AG04450 (cell line): ENCODE data around the gene CPNE2. TPM values are rescaled to one million over a fixed set of nuclear protein-coding genes. Genes with fewer than 3 reads are reported as not detected.

Experiments
- CTCF ChIA-PET: fragments of 300-600, 350-600 bp; formaldehyde crosslinking; extraction: SDS; loops from one replicate; lab custom pipeline; 2022; ENCODE audit warnings: antibody characterized with exemption, inconsistent platforms; lab: Charles Lee
- POLR2A ChIA-PET: fragments of 350-600 bp; formaldehyde crosslinking; extraction: SDS; loops from one replicate; lab custom pipeline; 2021; ENCODE audit warnings: antibody characterized with exemption, inconsistent platforms; lab: Yijun Ruan, JAX
- DNase-seq: peaks from one replicate; pipeline ENCODE4 v3.0.0-alpha.2; 2011; ENCODE audit warnings: low read depth, low spot score
- H3K27ac ChIP-seq: one replicate; pipeline ENCODE4 v1.5.1; 2012; ENCODE audit warnings: low read depth, low read length, control low read depth
- H3K27me3 ChIP-seq: one replicate; pipeline ENCODE4 v1.6.0; 2012; ENCODE audit warnings: low read length; ENCODE audit not compliant: control insufficient read depth, insufficient read depth
- H3K4me3 ChIP-seq: 2 replicates; pipeline ENCODE4 v1.5.1; 2011; ENCODE audit warnings: mild to moderate bottlenecking, low read depth, low read length, control low read depth
- H3K9me3 ChIP-seq: 2 replicates; pipeline ENCODE4 v1.5.1; 2012; ENCODE audit warnings: low read length; ENCODE audit not compliant: control insufficient read depth, insufficient read depth
- polyA plus RNA-seq: library from polyadenylated mRNA; depleted of rRNA; stranded (reverse); fragments of >200 nt; gene quantifications from 2 replicates; pipeline ENCODE4 v1.2.3, GENCODE V29; 2011
- TF ChIP-seq, protein P1 (sequence below): IDR thresholded peaks from 2 replicates; pipeline ENCODE4 v1.5.1; 2011; ENCODE audit warnings: low read depth, low read length, control low read depth, inconsistent platforms

Gene CPNE2
- polyA plus RNA-seq, 1 experiment, result 26.2 TPM

DNA sequence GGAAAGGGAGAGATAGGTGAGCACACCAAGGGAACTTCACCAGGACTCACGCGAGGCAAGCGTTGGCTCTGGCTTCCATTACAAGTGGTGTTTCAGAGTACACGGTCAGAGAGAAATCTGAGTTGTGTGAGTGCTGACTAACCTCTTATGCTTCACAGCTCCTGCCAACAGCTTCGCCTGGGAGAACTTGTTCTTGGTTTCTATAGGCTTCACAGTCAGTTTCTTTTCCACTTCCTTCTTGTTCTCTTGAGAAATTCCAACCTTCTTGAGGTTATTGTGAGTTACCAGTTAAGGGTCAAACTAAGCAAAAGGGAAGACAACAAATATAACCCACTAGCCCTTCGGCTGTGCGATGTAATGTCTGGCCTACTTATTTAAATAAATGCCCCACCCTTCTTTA lies 74.6 kb downstream of the CPNE2 start:
- no peaks in the 10 kb centered on the region for H3K9me3 ChIP-seq
- ChIA-PET CTCF (interaction anchor here (1.4 to 1.7 kb wide), 2 partner anchors 83 to 299 kb away, joined by 4 to 10 read pairs; no protein-coding TSS in a partner anchor), POLR2A (no interaction called here)
- H3K27me3 ChIP-seq, result no peaks in the 10 kb centered on the region
- H3K27ac ChIP-seq, result no peak overlapping the region
- no peak overlapping the region for H3K4me3 ChIP-seq
- TF ChIP-seq, protein P1, sequence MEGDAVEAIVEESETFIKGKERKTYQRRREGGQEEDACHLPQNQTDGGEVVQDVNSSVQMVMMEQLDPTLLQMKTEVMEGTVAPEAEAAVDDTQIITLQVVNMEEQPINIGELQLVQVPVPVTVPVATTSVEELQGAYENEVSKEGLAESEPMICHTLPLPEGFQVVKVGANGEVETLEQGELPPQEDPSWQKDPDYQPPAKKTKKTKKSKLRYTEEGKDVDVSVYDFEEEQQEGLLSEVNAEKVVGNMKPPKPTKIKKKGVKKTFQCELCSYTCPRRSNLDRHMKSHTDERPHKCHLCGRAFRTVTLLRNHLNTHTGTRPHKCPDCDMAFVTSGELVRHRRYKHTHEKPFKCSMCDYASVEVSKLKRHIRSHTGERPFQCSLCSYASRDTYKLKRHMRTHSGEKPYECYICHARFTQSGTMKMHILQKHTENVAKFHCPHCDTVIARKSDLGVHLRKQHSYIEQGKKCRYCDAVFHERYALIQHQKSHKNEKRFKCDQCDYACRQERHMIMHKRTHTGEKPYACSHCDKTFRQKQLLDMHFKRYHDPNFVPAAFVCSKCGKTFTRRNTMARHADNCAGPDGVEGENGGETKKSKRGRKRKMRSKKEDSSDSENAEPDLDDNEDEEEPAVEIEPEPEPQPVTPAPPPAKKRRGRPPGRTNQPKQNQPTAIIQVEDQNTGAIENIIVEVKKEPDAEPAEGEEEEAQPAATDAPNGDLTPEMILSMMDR, result no peak
- no peak for DNase-seq

- no peak overlapping the region for H3K4me3 ChIP-seq
- ChIA-PET CTCF (interaction anchor here (0.6 to 1.7 kb wide), 10 partner anchors 9 to 300 kb away, joined by 3 to 13 read pairs (median 4); no protein-coding TSS in a partner anchor), POLR2A (no interaction called here)
- TF ChIP-seq, protein P1, result no peak
- no peak for DNase-seq
- no peaks in the 10 kb centered on the region for H3K9me3 ChIP-seq
- no peaks in the 10 kb centered on the region for H3K27me3 ChIP-seq
- H3K27ac ChIP-seq, result no peak overlapping the region
These were observed 75.2 kb downstream of the CPNE2 start for GRCh38 chr16:57167538-57167937.

DNA sequence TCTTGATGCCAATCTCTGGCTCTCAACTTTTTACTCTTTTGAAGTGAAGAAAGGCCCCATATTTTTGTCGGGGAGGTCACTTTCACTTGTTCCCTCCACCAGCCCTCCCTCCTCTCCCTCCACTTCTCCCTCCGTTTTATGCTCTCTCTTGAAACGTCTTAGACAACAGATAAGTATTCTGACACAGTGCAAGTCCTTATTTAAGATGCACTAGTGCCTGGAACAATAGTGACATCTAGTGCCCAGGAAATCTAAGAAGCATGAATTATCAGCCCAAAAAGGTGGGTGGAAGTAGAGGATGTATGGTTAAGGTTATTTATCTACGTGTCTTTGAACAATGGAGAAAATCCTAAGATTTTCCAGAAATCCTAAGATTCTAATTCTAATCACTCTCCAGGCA lies 75.6 kb downstream of the CPNE2 start:
- ChIA-PET POLR2A (no interaction called here), CTCF (interaction anchor here (0.6 to 1.0 kb wide), 10 partner anchors 10 to 244 kb away, joined by 3 to 13 read pairs (median 3); no protein-coding TSS in a partner anchor)
- DNase-seq, result peak; percentile 29

GRCh38 chr16:57169327-57169726 lies 76.9 kb downstream of the CPNE2 start:
- Histone ChIP-seq H3K27ac (no peak overlapping the region), H3K27me3 (no peaks in the 10 kb centered on the region), H3K9me3 (no peaks in the 10 kb centered on the region), H3K4me3 (no peak overlapping the region)
- POLR2A ChIA-PET, result no interaction called here
- CTCF ChIA-PET, result interaction anchor here (0.7 to 3.1 kb wide), 4 partner anchors 59 to 90 kb away, joined by 3 to 26 read pairs (median 11); partner anchors contain the start of gene CPNE2
- no peak for DNase-seq
- TF ChIP-seq, protein P1, result no peak

More for the DNA sequence above, 75.6 kb downstream of the CPNE2 start:
- no peak overlapping the region for H3K4me3 ChIP-seq
- no peaks in the 10 kb centered on the region for H3K27me3 ChIP-seq
- no peaks in the 10 kb centered on the region for H3K9me3 ChIP-seq
- TF ChIP-seq, protein P1, result peak; percentile 83
- H3K27ac ChIP-seq, result no peak overlapping the region

DNA sequence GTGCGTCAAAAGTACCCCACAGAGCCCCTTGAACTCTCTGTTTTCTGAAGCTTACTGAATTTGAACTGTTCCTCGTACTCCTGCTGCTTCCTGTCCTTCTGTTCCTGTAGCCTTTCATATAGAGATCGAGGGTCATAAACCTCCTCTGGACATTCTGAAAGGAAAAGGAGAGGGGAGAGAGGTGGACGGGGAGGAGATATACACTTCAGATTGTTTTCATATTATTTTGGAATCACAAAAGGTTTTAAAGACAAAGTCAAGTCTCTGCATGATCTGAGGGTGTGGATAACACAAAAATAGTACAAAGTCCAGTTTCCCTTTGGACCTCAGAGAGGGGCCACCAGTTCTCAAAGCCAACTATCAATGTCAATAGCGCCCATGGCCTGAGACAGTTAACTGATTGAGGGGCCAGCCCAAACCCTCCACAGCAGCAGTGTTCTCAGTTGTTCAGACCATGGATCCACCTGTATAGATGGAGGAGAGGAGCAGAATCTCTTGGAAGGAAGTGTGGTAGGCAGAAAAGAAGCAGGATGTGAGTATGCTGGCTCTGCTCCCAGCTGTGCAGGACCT lies 80.4 kb downstream of the CPNE2 start:
- ChIA-PET CTCF (no interaction called here), POLR2A (interaction anchor here (0.6 kb wide), 1 partner anchor 81 kb away, joined by 4 read pairs; no protein-coding TSS in a partner anchor)
- H3K27me3 ChIP-seq, result no peaks in the 10 kb centered on the region
- TF ChIP-seq, protein P1, result no peak
- no peak for DNase-seq
- H3K27ac ChIP-seq, result no peak overlapping the region
- no peak overlapping the region for H3K4me3 ChIP-seq
- no peaks in the 10 kb centered on the region for H3K9me3 ChIP-seq
